ENCODE data around the gene MMAA.
A peak's percentile ranks its signal among the peaks of the same experiment; 100 is the strongest.
"Not testable (repeated sequence)": the region's sequence is repeated elsewhere in the genome, so short reads cannot be mapped to it uniquely, and the experiment has no call there.

MMAA gene

GRCh38 chr4:145618932-145619638 lies at the start of gene MMAA:
MMAA (plus strand) TSS chr4:145619385; CDS start chr4:145639140, 19,755 bp downstream.
- DNase-seq = peak; percentile 80

DNA sequence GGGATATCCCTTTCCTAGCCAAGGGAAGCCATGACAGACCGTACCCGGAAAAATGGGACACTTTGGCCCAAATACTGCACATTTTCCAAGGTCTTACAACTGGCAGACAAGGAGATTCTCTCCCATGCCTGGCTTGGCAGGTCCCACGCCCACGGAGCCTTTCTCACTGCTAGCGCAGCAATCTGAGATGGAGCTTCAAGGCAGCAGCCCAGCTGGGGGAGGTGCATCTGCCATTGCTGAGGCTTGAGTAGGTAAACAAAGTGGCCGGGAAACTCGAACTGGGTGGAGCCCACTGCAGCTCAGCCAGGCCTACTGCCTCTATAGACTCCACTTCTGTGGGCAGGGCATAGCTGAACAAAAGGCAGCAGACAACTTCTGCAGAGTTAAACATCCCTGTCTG lies 44.6 kb upstream of the MMAA start:
- not testable (repeated sequence) for DNase-seq

GRCh38 chr4:145580906-145581305 lies 38.3 kb upstream of the MMAA start:
- no peak for DNase-seq

- DNase-seq = no peak
Measured at GRCh38 chr4:145583191-145584055, 35.8 kb upstream of the MMAA start.

DNA sequence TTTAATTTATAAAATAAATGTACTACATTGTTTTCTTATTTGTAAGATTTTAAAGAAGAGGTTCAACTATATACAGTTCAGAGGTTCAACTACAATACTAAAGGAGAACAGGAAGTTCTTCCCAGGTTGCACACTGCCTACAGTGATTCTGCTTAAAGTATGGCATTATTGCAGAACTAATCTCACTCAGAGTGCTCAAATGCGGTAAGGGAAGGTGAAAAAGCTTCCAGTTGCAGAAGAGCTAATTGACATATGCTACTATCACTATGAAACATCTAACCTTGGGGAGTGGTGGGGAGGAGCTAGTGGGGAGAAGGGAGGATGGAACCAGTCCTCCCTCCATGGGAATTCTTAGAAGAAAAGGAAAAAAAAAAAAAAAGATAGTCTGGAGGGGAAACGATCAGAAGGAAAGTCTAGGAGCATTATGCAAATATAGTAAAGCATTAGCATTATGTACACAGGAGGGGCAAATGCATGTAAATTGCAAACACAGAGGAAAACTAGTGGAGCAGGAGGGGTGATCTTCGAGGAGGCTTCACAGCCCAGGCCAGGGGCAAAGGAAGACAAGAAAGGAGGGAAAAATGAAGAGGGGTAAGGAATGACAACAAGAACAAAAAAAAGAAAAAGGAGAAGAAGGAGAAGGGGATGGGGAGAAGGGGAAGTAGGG lies 32.0 kb upstream of the MMAA start:
- no peak for DNase-seq

DNA sequence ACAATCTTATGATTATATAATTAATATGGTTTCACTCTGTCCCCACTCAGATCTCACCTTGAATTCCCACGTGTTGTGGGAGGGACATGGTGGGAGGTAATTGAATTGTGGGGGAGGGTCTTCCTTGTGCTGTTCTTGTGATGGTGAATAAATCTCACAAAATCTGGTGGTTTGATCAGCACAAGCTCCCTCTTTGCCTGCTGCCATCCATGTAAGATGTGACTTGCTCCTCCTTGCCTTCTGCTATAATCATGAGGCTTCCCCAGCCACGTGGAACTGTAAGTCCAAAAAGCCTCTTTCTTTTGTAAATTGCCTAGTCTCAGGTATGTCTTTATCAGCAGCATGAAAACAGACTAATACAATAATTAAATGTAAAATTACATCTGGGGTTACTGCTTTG lies 29.8 kb upstream of the MMAA start:
- not testable (repeated sequence) for DNase-seq

DNA sequence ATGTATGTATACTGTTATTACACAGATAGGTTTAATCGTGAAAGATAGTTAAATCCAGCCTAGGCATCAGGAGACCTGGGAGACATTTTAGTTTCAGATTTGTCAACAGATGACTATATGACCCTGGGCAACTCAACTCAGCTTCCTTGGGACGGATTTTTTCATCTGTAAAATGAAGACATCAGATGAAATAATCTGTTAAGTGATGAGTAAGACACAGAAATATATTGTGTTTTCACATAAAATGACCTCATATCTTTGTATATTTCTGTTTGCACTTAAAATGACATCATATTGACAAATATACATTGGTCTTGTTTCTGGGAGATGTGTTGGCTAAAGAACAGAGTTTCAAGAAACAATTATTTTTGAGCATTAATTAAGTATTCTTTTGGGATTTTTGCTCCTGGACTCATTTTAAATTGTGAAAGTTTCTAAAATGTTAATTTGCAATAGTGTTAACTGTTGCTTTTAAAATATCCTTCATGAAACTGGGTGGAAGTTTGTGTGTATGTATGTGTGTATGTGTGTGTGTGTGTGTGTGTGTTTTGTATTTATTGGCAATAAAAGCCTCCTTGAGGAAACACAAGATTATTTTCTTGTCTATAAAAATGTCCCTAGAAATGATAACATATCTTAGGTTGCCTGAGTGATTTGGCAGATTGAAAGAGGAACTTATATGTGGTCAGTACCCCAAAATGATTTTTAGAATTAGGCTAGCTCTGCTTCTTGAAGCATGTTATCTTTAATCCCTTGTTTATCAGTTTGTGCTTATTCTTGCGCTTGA lies 29.1 kb upstream of the MMAA start:
- no peak for DNase-seq

DNA sequence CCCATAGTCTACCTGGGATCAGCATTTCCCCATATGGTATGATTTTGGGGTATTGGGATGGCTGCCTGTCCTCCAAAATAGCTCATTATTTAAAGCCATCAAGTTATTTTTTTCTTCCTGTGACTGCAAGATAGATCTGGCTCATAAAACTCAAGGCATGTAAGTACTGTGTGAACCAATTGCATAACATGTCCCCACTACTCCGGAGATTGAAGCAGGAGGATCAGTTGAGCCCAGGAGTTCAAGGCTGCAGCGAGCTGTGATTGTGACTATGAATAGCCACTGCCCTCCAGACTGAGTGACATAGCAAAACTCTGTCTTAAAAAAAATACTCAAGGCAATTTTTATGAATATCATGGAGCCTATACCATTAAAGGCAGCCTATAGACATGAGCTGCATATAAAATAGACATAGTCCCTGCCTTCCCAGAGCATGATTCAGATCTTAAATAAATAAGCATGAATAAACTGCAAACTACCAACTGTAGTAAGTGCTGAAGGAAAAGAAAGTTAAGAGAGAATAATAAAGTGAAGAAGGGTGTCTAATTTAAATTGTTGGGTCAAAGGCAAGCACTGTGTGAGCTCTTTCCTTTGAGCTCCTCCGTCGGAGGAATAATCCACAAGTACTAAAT lies 16.9 kb upstream of the MMAA start:
- DNase-seq = no peak

DNA sequence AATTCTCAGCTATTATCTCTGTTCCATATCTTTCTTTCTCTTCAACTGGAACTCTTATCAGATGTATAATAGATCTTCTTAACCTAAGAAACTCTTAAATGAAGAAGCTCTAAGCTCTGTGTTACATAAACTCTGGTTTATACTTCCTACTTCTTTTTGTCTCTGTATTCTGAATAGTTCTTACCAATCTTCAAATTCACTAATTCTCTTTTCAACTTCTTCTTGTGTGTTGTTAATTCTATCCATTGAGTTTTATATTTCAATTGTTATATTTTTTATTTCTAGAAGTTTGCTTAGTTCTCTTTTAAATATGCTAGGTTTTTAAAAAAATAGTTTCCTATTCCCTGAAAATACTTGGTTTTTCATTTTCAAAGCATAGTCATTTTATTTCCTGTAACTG lies 13.2 kb upstream of the MMAA start:
- no peak for DNase-seq

DNA sequence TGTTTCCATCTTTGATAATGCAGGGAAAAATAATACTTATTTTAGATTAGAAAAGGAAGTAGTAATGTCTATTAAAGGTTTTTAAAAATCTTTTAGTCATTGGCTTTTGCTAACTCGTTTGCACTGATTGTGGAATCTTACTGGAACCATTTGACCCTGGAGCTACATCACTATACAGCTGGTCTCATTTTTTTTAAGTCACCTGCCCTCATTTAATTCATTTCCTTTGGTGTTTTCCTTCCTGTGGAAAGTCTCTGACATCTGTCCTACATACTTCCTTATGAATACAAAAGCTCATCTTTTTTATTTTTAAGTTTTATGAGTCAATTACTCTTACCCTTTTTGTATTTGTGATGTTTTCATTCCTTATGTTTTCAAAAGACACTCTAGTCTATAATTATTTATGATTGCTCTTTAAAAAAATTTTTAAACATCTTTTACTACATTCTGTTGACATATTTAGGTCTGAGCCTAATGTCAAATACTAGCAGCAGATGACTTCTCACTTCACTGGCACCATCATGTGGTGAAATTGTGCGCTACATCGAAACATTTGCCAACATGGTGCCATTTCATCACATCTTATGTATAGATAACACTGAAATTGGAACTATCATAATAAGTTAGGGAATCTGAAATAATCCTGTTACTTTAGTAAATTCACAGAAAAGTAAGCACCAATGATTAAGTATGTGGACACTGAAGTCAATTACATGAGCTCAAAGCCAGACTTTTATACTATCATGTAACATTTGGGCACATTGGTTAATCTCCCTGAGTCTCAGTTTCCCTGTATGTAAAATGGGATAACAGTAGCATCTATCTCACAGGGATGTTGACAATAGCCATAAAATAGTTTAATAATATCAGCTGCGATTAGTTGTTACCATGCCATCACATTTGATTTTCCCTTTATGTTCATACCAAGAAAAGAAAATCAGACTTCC lies 9.4 kb upstream of the MMAA start:
- no peak for DNase-seq

DNA sequence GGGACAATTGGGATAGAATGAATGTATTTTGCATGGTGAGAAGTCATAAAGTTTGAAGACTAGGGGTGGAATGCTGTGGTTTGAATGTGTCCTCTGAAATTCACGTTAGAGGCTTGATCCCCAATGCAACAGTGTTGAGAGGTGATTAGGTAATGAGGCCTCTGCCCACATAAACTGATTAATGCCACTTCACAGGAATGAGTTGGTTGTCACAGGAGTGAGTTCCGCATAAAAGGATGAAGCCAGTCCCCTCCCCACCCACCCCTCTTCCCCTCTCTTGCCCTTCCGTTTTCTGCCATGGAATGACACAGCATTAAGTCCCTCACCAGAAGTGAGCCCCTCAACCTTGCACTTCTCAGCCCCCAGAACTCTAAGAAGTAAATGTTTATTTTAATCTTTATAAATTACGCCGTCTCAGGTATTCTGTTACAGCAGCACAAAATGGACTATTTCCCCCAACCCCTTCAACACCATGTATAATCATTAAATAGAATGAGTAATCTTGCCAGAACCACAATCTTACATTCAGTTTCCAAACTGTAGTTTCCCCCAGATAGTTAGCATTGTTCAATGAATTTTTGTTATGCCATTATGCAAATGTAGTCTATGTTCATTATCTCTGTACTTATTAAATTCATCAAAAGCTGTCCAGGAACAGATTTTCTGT lies 5.5 kb upstream of the MMAA start:
- no peak for DNase-seq

DNA sequence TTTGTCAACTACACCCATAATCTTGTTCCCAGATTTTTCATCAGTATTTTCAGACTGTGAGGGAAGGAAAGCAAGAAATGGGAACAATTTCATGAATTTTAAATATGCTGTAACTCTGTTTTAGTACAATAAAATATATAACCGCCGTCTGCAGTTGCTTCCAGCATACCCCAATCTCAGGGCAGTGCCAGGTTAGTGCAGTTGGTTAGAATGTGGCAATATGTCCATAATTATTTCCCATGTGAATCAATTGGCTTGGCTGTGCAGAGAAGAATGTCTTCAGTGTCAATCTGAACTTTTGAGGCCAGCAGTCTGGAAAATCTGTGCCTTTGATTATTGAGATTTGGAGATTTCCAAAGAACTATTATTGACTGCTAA lies 5.0 kb upstream of the MMAA start:
- no peak for DNase-seq

GRCh38 chr4:145618210-145618931 lies 814 bp upstream of the MMAA start:
- no peak for DNase-seq

- no peak for DNase-seq
Measured at GRCh38 chr4:145619639-145619996, 433 bp downstream of the MMAA start.

DNA sequence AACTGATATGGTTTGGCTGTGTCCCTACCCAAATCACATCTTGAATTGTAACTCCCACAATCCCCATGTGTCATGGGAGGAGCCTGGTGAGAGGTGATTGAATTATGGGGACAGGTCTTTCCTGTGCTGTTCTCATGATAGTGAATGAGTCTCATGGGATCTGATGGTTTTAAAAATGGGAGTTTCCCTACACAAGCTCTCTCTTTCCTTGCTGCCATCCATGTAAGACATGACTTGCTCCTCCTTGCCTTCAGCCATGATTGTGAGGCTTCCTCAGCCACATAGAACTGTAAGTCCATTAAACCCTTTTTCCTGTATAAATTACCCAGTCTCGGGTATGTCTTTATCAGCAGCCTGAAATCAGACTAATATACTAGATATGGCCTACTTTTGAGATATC lies 2.9 kb downstream of the MMAA start:
- not testable (repeated sequence) for DNase-seq

DNA sequence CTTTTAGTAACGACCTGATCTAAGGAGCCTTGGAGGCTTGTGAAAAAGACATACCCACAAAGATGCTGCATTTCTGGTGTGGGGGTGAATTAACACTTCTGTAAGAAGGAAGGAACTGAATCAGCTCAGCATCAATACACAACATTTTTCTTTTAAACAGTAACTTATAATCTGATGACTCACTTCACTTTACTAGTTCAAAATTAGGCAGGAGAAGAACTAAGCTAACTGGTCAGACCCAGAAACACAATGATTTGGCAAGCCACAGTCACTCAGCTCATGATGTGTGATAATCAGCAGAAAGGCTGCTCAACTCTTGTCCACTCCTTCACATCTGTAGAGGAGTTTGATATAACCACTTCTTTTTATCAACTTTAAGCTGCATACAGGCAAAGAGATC lies 4.6 kb downstream of the MMAA start:
- no peak for DNase-seq

GRCh38 chr4:145625677-145626622 lies 6.8 kb downstream of the MMAA start:
- DNase-seq = no peak

DNA sequence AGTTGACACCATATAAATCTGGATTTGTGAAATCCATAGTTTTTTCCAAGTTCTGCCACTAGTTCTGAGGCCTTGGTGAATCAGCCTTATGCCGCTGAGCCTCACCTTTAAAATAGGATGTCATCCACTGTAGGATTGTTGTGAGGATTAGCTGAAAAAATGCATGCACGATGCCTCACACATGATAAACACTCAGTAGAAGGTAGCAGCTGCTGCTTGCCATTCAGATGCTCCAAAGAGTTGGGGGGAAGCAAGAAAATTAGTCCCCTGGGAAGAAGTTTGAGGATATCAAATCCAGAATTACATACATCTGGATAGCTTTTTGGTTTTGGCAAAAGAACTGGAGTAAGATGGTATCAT lies 7.4 kb downstream of the MMAA start:
- no peak for DNase-seq

DNA sequence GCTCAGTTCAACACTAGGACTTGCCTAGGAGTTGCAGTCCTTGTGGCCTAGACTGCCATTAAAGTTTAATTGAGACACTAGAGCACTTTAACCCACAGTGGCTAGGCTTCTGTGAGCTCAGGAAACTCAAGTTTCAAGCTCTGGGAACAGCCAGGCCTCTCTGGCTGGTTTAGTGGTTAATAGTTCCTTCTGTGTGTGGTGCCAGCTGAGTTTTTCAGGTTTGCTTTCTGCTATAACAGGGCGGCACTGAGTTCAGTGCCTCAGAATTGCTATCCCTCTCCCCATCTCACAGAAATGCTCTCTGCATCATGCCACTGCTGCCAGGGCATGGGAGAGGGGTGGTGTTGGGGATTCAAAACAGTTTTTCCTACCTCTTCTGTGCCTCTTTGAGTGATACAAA lies 15.9 kb downstream of the MMAA start:
- no peak for DNase-seq
